Islet precursor cell (in vitro differentiated cells): ENCODE results near the gene TMEM186.
"Not testable (repeated sequence)": the region's sequence is repeated elsewhere in the genome, so short reads cannot be mapped to it uniquely, and the experiment has no call there.

Experiments used
- DNase-seq: peaks from one replicate; pipeline ENCODE4 v3.0.0-alpha.2; 2018

Gene TMEM186, protein sequence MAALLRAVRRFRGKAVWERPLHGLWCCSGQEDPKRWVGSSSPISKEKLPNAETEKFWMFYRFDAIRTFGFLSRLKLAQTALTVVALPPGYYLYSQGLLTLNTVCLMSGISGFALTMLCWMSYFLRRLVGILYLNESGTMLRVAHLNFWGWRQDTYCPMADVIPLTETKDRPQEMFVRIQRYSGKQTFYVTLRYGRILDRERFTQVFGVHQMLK

DNA sequence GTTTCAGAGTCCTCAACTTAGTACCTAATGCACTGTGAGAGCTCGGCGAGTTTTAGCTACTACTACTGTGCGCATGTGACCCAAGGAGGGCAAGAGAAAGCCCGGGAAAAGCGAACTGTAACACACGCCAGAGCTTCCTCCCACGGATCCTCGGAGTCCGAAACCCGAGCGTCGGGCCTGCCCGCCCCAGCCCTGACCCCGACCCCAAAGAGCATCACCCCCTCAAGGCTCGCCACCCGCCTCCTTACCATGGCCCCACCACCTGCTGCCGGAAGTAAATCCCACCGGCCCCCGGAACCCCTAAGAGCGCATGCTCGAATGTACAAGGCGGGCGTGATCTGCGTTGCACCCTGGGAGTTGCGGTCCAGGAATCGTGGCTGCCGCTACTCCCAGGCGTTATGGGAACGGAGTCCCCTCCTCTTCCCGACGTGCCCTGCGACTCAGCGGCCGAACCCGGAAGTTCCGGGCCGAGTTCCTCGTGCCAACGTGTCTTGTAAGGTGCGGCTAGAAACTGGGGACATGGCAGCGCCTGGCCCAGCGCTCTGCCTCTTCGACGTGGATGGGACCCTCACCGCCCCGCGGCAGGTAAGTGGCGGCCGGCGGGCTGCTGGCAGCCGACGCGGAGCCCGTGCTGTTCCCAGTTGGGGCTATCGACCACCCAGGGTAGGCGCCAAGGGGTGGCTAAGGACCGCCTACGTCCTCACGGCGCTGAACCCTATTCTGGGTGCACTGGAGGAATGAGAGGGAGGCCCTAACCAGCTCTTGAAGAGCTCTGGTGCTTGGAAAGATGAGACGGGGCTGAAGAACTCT lies at the start of gene TMEM186, which contains the start of gene PMM2:
TMEM186 (minus strand) TSS at position 276 of the 810 bp plus-strand sequence; CDS start at position 251, 25 bp downstream.
PMM2 (plus strand) TSS at position 476 of the 810 bp plus-strand sequence; CDS start at position 520, 44 bp downstream.
- DNase-seq = peak; percentile 98

GRCh38 chr16:8847145-8847544 lies 49.7 kb upstream of the TMEM186 start:
- DNase-seq = no peak

- DNase-seq = no peak
Measured at GRCh38 chr16:8846401-8846932, 49.0 kb upstream of the TMEM186 start.

GRCh38 chr16:8845699-8846298 lies 48.4 kb upstream of the TMEM186 start:
- DNase-seq = no peak

GRCh38 chr16:8843296-8843695 lies 45.9 kb upstream of the TMEM186 start:
- not testable (repeated sequence) for DNase-seq

DNA sequence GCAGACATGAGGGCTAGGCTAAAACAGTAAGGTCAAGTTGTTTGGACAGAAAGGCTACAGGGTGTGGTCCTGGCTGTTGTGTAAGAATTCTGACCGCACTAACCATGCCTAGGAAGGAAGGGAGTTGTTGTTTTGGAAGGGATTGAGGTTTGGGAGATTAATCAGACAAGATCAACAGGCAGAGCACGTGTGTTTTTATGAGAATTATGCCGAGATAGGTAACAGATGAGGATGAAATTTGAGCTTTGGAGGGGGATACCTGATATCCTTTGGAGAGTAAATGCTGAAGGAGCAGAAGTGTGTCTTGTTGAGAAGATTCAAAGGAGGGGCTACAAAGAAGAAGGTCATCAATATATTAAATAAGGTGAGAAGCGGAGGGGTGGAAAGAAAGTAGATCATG lies 44.6 kb upstream of the TMEM186 start:
- not testable (repeated sequence) for DNase-seq

- not testable (repeated sequence) for DNase-seq
Measured at GRCh38 chr16:8837594-8837993, 40.2 kb upstream of the TMEM186 start.

- DNase-seq = not testable (repeated sequence)
Measured at GRCh38 chr16:8836797-8837196, 39.4 kb upstream of the TMEM186 start.

GRCh38 chr16:8832717-8833105 lies 35.3 kb upstream of the TMEM186 start:
- DNase-seq = no peak

GRCh38 chr16:8831871-8832716 lies 34.7 kb upstream of the TMEM186 start:
- peak; percentile 54 for DNase-seq

DNA sequence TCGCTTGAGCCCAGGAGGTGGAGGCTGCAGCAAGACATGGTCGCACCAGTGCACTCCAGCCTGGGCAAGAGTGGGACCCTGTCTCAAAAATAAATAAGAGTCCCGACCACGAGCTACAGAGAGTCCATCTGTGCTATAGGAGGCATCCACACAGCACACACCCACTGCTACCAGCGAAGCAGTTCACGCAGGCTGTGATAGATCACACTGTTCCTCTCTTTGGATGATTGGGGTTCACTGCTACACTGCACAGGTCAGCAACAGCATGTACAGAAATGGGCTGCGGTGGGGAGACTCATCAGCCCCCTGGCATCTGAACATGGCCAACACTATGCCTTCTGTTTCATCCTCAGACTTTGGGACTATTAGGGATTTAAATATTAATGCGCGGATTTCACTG lies 34.0 kb upstream of the TMEM186 start:
- no peak for DNase-seq

- DNase-seq = no peak
Measured at GRCh38 chr16:8828541-8829165, 31.2 kb upstream of the TMEM186 start.

- no peak for DNase-seq
Measured at GRCh38 chr16:8826278-8826879, 28.9 kb upstream of the TMEM186 start.

DNA sequence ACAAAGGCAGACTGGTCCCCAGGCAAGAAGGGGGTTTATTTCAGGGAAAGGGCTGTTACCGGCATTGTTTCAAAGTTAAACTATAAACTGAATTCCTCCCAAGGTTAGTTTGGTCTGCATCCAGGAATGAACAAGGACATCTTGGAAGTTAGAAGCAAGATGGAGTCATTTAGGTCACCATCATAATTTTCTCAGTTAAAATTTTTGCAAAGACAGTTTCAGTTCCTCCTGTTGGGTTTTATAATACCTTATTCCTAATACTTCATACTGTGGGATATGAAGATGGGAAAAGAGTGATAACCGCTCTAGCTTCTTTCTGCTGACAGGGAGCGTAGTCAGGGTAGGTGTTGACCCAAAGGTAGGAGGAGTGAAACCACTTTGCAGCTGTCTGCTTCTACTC lies 25.0 kb upstream of the TMEM186 start:
- DNase-seq = no peak

- DNase-seq = no peak
Measured at GRCh38 chr16:8819411-8820034, 22.1 kb upstream of the TMEM186 start.

GRCh38 chr16:8818504-8819270 lies 21.2 kb upstream of the TMEM186 start:
- DNase-seq = no peak

DNA sequence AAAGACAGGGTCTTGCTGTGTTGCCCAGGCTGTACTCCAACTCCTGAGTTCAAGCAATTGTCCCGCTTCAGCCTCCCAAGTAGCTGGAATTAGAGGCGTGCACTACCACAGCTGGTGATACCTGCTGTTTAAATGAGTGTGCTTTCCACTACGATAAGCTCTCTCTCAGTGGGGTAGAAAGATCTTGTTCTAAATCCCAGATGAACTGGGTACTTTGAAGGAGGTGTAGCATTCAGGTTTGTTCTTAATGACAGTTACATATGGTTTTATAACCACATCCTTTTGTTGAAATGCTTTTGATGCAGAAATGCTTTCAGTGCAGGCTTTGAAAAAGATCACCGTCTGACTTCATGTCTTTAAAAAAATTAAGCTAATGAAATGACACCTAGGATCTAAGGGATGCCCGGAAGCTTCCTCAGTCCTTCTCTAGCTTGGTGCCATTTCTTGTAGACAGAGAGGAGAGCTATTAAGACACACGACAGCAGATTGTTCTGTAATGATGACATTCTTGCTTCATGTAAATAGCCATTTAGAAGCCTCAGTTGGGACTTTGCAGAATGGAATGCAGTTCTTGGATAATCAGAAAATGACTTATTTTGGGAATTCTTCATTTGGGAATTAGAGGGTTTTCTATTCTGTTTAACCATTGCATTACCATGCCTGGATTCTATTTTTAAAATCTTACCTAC lies 19.7 kb upstream of the TMEM186 start:
- no peak for DNase-seq

GRCh38 chr16:8814095-8814806 lies 16.8 kb upstream of the TMEM186 start:
- no peak for DNase-seq
